K562 (cell line): ENCODE data around the gene LRMDA. TPM values are rescaled to one million over a fixed set of nuclear protein-coding genes. Genes with fewer than 3 reads are reported as not detected.

Experiments
- CREB5 ChIP-seq: fragments of 250-450 bp; sonication (Bioruptor Pico); IDR thresholded peaks from 2 replicates; pipeline ENCODE4 v1.5.0; 2020; ENCODE audit warnings: mild to moderate bottlenecking
- FOXP4 ChIP-seq: sonication (generic); formaldehyde crosslinking; IDR thresholded peaks from 2 replicates; pipeline ENCODE4 v1.8.0; 2022; ENCODE audit warnings: mild to moderate bottlenecking, missing genetic modification reagents, borderline replicate concordance
- GATAD2A ChIP-seq: fragments of 450-650 bp; IDR thresholded peaks from 2 replicates; pipeline ENCODE4 v1.6.1; 2017
- HMGN3 ChIP-seq: IDR thresholded peaks from 2 replicates; pipeline ENCODE4 v1.6.1; 2011; ENCODE audit warnings: borderline replicate concordance, low read depth, mild to moderate bottlenecking, mixed read lengths, low read length; ENCODE audit not compliant: insufficient read length; ENCODE audit errors: extremely low read depth
- ILF3 ChIP-seq: fragments of 450-650 bp; IDR thresholded peaks from 2 replicates; pipeline ENCODE4 v1.6.1; 2018; ENCODE audit warnings: antibody characterized with exemption, mild to moderate bottlenecking, moderate library complexity, borderline replicate concordance
- ILK ChIP-seq: fragments of 450-650 bp; IDR thresholded peaks from 2 replicates; pipeline ENCODE4 v1.6.1; 2016; ENCODE audit warnings: missing genetic modification characterization, low read depth, mild to moderate bottlenecking, missing compliant biosample characterization, moderate library complexity, borderline replicate concordance
- KLF1 ChIP-seq: fragments of 450-650 bp; IDR thresholded peaks from 2 replicates; pipeline ENCODE4 v1.6.1; 2016; ENCODE audit warnings: missing genetic modification characterization, missing compliant biosample characterization
- MED1 ChIP-seq: sonication (generic); formaldehyde crosslinking; IDR thresholded peaks from 2 replicates; pipeline ENCODE4 v1.8.1; 2023; ENCODE audit warnings: missing genetic modification reagents, borderline replicate concordance
- PBX2 ChIP-seq, 2 experiments: IDR thresholded peaks in 1 of 2; conservative IDR thresholded peaks in 1 of 2; 2 replicates each; pipeline ENCODE4 v1.6.1; 2016; ENCODE audit warnings: low read depth in 2 of 2, mild to moderate bottlenecking in 1 of 2, missing compliant biosample characterization in 1 of 2, missing genetic modification characterization in 1 of 2, moderate library complexity in 1 of 2
- ZBTB11 ChIP-seq, 3 experiments: fragments of 200-800 bp in 1 of 3; fragments of 250-450 bp in 1 of 3; fragments of 450-650 bp in 1 of 3; sonication (Bioruptor Pico) in 1 of 3; sonication (Bioruptor generic) in 1 of 3; formaldehyde crosslinking in 1 of 3; IDR thresholded peaks; 2 replicates each; pipeline versions ENCODE4 v1.6.1 to v1.8.0; 2016 to 2022; ENCODE audit warnings: mild to moderate bottlenecking in 2 of 3, missing genetic modification characterization in 2 of 3, missing compliant biosample characterization in 1 of 3, moderate library complexity in 1 of 3
- ZNF316 ChIP-seq: fragments of 450-650 bp; IDR thresholded peaks from 2 replicates; pipeline ENCODE4 v1.6.1; 2016
- ZNF589 ChIP-seq: fragments of 200-800 bp; sonication (Bioruptor generic); IDR thresholded peaks from 2 replicates; pipeline ENCODE4 v1.6.1; 2016; ENCODE audit warnings: low read depth, missing genetic modification characterization, missing compliant biosample characterization
- polyA plus RNA-seq, 8 experiments: library from polyadenylated mRNA; depleted of rRNA in 4 of 8; stranded (reverse) in 5 of 8; unstranded in 3 of 8; fragments of >200 nt; fragmentation: Nextera tagmentation in 2 of 8; fragmentation: Illumina TruSeq in 1 of 8; extraction: Ambion mirVana in 2 of 8; extraction: Trizol in 1 of 8; gene quantifications; 2 replicates each; pipeline versions ENCODE4 v1.2.1 to v1.2.3, GENCODE V29; 2011 to 2014; ENCODE audit warnings: inconsistent platforms in 1 of 8, missing spikeins in 1 of 8
- total RNA-seq, 7 experiments: library from RNA; depleted of rRNA in 6 of 7; stranded (reverse); fragments of >200 nt in 6 of 7; fragmentation: Illumina TruSeq in 2 of 7; extraction: Trizol in 2 of 7; gene quantifications; 2 replicates each; pipeline versions ENCODE4 v1.2.1 to v1.2.3, GENCODE V29; 2011 to 2021; ENCODE audit warnings: low replicate concordance in 1 of 7

LRMDA gene
- total and polyA plus RNA-seq, 9 of the 15 experiments (the other 6 are each of a cell fraction or from before 2014, with no cell fraction given) = 0.25 TPM; not detected in 8

GRCh38 chr10:76229341-76229740 lies 797.9 kb downstream of the LRMDA start (continued):
- TF ChIP-seq PBX2 (CRISPR knock-in tag; IDR thresholded peaks at IDR 0.05; ENCODE audit: low read depth) = no peak
- no peak for TF ChIP-seq PBX2 (tag; conservative IDR thresholded peaks at IDR 0.05; ENCODE audit: low read depth)
- TF ChIP-seq MED1 (CRISPR knock-in tag) = no peak
- TF ChIP-seq CREB5 (CRISPR knock-in tag) = no peak
- no peak for TF ChIP-seq ZNF316
- no peak for TF ChIP-seq FOXP4
- TF ChIP-seq ILF3 = no peak
- no peak for TF ChIP-seq ZBTB11 (CRISPR knock-in tag; IDR thresholded peaks at IDR 0.05)
- TF ChIP-seq GATAD2A = no peak
- no peak for TF ChIP-seq KLF1 (tag)
- TF ChIP-seq ZNF589 (CRISPR knock-in tag) = no peak
- TF ChIP-seq HMGN3 = no peak
- no peak for TF ChIP-seq ILK (tag)
